Measurements from ENCODE around the gene C8G.

- TF ChIP-seq CTCF (IDR thresholded peaks at IDR 0.05) (no peak), POLR2A (IDR thresholded peaks at IDR 0.05) (no peak), EP300 (IDR thresholded peaks at IDR 0.05) (no peak), POLR2AphosphoS5 (IDR thresholded peaks at IDR 0.05) (no peak)
These were observed 38.8 kb upstream of the C8G start for GRCh38 chr9:136906266-136906665.
